DMS114 treated with DMSO at 0.1 percent for 48 hours (cell line): ENCODE results near the gene ITPR1.

Experiments
- DNase-seq: peaks from one replicate; lab custom pipeline; 2025; ENCODE audit not compliant: unreplicated experiment; lab: John Stamatoyannopoulos, UW

The ITPR1 gene

DNA sequence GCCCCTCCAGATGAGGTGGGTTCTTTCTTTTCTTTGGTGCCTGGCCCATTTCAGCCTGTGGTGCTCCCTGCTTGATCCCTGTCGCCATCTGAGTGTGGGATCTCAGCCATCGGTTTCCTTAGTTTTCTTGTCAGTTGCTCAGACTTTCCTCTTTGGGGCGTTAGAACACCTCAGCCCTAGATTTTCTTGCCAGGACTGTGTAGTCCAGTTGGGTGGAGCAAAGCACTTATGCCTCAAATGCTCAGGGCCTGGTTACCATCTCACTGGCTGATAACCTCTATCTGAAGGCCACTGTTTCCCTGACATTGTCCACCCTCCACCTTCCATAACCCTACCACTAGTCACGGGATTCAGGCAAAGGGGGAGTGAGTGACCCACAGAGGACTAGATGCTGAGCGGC is 277.4 kb downstream of the ITPR1 start:
- DNase-seq = no peak

DNA sequence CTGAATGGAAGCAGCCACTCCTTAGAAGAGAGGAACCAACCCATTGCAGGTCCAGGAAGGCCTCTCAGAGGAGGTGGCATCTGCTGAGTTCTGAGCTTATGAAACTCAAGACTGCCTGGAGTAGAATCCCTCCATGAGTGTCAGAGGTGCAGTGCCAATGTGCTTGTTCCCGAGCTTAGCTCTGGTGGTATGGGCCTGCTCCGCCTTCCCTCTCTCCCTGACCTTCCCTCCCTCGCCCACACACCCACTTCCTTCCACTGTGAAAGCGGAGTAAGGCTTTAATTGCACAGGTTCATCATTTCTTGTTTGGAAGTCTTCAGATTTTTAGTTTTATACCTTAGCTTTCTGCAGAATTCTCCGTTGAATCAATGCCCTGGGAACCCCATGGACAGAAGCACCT is 278.1 kb downstream of the ITPR1 start:
- DNase-seq = no peak

DNA sequence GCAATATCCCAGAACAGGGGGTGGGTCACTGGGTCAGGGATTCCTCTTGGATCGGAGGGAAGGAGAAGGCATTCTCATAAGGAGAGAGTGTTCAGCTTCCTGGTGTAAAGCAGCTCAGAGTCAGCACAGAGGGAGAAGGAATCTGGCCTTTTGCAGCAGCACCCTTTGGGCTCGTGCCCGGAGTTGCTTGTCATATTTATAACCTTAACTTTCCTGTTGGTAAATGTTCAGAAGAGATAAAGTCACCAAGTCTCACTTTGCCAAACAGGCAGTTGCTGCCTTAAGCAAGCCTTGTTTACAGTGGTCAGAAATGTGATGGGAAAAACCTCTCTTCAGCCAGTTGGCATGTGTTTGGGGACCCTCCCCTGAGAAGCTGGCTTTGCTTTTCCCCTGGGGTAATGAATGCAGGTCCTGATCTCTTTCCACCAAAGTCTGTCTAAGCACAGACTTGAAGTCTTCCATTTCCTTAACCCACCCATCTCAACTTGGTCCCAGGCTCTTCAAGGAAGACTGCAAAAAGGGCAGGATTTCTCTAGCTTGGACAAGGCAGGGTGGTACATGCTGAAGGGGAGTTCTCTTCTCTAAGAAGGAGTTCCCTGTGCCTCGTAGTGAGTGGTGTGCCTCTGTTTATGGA is 279.1 kb downstream of the ITPR1 start:
- no peak for DNase-seq

DNA sequence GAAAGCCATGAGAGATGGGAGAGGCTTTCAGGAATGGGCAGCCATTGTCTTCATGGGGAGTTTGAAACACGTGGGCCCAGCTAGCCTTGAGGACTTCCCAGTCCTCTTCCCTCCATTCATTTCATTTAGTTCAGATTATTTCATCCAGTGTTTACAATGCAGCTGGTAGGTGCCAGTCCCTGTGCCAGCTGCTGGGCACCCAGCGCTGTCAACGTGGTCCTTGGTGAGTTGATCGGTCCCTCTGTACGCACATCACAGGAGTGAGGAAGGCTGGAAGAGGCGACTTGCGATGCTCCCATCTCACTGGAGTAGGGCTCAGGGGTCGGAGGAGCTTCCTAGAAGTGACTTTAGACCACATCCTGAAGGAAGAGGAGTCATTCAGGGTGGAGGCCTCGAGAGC is 279.7 kb downstream of the ITPR1 start:
- DNase-seq = no peak

- no peak for DNase-seq
These were observed 280.4 kb downstream of the ITPR1 start for GRCh38 chr3:4773583-4773982.

- no peak for DNase-seq
These were observed 281.4 kb downstream of the ITPR1 start for GRCh38 chr3:4774531-4774930.

- DNase-seq = no peak
These were observed 283.3 kb downstream of the ITPR1 start for GRCh38 chr3:4776399-4776979.

GRCh38 chr3:4776980-4777581 is 283.9 kb downstream of the ITPR1 start:
- no peak for DNase-seq

DNA sequence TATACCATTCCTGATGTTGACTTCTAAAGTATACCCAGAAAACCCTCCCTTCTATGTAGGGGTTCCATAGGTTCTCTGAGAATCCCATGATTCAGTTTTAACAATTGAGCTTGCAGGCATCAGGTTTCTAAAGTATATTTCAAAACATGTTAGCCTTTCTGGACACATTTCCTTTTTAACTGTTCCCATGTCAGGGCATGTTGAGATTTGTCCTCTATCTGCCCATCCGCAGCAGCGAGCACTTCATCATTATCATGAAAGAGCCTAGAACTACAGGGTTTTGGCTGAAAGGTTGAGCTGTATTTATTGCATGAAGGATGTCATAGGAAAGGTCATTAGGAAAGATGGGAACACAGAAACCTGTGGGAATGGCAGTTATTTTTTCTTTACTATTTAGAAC is 285.0 kb downstream of the ITPR1 start:
- no peak for DNase-seq

DNA sequence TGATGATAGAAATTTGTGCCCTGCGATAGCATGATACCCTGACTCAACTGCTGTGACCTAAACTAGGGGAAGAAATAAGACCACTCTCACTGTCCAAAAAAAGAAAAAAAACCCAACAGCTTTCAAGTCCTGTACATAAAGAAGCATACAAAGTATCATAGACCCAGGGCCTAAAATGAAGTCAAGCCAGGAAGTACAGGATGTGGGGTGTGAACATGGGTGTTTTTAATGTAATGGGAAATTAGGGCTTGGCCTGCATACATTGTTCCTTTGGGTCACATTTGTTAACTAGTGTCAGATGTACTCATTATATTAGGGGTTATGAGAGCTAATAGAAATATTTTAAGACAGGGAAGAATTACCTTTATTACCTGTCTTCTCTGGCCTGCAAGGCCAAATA is 285.6 kb downstream of the ITPR1 start:
- no peak for DNase-seq

DNA sequence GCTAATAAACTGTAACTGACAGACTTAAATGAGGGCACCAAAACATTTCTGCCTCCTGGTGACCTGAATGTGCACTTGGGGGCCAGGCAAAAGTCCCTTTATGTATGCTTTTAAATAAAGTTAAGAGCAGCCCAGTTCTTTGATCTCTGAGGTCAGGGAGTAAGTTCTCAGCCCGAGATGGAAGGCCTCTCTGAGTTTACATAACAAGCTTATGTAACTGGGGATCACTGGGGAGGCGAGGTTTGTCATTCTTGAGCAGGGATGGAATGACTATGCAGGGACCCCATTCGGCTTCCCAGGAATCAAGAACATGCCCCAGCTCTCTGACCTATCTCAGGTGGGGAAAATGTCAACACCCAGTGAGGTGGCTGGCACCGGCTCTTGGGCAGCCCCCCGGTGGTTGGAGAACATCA is 287.4 kb downstream of the ITPR1 start:
- no peak for DNase-seq

GRCh38 chr3:4782095-4782494 is 288.9 kb downstream of the ITPR1 start:
- no peak for DNase-seq

DNA sequence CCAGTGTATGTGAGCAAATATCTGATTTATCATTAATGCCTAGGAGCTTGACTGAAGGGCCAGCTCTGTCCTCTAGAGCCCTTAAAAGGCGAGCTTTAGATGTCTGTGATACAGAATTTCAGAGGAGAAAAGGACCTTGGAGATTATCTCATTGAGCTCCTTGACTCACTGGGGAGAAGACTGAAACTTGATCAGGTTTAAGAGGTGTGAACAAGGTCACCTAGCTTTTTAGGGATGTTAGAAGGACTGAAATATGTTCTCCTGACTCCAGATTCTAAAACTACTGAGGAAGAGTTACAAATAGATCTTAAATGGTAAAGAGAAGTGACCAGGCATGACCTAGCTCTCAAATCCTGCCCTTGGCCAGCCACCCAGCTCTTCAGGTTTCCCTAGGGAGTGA is 292.4 kb downstream of the ITPR1 start:
- no peak for DNase-seq

- DNase-seq = no peak
These were observed 293.3 kb downstream of the ITPR1 start for GRCh38 chr3:4786431-4786830.

- DNase-seq = no peak
These were observed 298.2 kb downstream of the ITPR1 start for GRCh38 chr3:4791358-4791757.

DNA sequence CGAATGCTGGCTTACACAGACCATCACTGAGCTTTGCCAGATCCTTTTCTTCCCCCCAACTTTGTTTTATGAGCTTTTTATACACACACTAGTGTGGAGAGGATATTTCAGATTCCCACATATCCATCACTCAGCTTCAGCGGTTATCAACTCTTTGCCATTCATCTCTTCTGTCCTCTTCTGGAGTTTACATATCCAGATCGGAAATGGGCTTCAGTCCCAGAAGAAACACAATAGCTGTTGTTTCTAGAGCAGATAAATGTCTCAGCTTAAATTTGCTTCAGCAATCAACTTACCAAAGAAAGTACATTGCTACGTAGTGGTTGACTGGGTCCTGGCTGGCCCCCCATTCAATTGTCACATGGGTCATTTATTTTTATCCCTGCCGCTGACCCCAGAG is 300.2 kb downstream of the ITPR1 start:
- DNase-seq = no peak

- DNase-seq = no peak
These were observed 301.2 kb downstream of the ITPR1 start for GRCh38 chr3:4794331-4794730.

DNA sequence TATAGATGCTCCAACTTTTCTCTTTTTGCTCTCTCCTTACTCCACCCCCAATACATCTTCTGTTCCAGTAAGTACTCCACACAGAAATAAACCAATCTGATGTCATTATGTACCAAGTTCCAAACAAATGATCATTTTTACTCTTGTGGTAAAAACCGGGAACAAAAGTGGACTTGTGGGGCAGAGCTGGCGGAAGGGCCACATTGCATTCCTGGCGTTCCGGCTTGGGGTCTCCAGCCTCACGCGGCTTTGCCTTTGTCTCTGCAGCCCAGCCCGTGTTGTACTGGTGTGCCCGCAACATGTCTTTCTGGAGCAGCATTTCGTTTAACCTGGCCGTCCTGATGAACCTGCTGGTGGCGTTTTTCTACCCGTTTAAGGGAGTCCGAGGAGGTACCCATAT is 301.6 kb downstream of the ITPR1 start:
- no peak for DNase-seq

GRCh38 chr3:4795905-4796304 is 302.8 kb downstream of the ITPR1 start:
- no peak for DNase-seq

GRCh38 chr3:4797201-4797705 is 304.1 kb downstream of the ITPR1 start:
- DNase-seq = no peak

- no peak for DNase-seq
These were observed 306.4 kb downstream of the ITPR1 start for GRCh38 chr3:4799266-4800256.
